HG03060 (cell line): ENCODE results near the gene OR6C1.
"Not testable (repeated sequence)": the region's sequence is repeated elsewhere in the genome, so short reads cannot be mapped to it uniquely, and the experiment has no call there.

ENCODE experiments used
- ATAC-seq: cut with Tn5 transposase; IDR thresholded peaks from one replicate; pipeline ENCODE4 v1.9.1; 2021; ENCODE audit warnings: low read depth, moderate number of reproducible peaks; ENCODE audit not compliant: unreplicated experiment

OR6C1 gene

DNA sequence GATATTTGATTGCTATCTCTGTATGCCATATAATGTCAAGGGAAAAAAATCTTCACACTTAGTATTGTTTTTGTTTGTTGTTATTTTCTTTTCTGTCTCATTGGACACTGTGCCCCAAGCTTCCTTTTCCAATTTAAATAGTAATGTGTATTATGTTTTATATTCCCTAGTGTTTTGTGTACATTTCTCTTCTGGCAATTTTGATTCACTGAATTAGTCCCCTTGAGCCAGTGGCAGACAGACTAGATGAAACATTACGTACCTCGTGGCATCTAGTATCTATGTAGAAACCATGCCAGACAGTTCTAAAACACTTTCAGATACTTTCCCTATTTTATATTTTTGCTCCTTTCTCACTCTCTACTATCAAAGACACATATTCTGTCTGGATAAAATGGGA is at the start of gene OR6C1:
Gene OR6C1 (plus strand): TSS at position 301 of the 400 bp plus-strand sequence. CDS start 6,257 bp downstream, outside the sequence.
- no peak for ATAC-seq

DNA sequence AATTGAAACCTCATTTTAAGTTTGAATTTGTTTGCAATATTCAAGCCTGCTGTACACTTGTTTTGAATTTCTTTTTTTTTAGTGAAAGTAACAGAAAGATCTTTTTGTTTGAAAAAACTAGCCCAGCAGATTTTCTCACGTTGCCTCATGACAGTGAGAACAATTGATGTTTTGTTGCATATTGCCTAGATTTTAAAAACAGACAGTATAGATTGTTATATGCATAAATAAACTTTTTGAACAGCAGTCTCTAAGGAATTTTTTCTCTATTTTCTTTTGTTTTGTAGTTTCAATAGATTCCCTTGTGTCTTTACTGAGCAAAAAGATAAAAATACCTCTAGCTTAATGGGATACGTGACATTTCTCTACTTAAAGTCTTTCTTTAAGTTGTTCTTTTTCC is 33.2 kb upstream of the OR6C1 start:
- no peak for ATAC-seq

DNA sequence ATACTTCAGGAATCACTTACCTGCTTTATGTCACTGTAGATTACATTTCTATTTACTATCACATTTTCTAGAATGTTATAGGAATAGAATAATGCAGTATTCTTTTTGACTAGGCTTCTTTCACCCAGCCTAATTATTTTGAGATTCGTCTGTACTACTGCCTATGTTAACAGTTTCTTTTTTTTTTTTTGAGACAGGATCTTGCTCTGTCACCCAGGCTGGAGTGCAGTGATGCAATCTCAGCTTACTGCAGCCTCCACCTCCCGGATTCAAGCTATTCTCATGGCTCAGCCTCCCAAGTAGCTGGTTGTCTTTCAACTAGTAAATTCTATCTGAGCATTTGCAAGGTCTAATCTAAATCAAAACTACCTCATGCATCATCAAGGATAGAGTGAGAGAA is 24.1 kb upstream of the OR6C1 start:
- ATAC-seq: no peak

DNA sequence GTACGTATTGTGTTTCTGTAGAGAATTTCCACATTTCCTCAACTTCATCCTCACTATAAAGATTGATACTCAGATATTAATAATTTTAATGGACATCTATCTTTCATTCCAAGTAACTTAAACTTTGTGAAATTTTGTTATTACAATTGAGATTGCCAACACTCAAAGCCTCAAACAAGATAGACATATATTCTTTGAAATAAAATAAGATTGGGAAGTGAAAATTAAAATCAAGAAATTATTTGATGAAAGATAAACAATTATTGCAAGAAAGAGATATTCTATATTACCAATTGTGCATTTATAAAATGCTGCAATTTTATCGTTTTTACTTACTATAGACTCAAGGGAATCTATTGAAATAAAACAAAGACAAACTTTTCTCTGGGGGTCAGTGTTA is 17.7 kb upstream of the OR6C1 start, which contains the start of gene OR6C6:
Gene OR6C6 (minus strand): TSS at position 101 of the 400 bp plus-strand sequence. CDS start 1,337 bp downstream, outside the sequence.
- ATAC-seq: no peak

DNA sequence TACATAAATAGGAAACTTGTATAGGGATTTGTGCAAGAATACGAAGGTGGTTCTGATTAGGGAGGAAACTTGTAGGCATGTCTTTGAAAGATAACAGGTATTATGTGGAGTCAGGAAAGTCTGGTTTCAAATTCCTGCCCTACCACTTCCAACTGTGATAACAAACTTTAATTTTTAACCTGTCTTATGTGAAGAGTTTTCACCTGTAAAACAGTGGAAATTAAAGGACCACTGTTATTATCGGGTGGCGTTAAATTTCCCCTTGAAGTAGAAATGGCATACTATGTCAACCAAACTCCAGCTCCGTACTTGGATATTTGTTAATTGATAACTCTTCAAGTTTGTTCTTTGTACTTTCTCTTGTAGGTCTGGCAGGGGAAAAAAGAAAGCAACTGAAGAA is 6.1 kb downstream of the OR6C1 start:
- no peak for ATAC-seq

DNA sequence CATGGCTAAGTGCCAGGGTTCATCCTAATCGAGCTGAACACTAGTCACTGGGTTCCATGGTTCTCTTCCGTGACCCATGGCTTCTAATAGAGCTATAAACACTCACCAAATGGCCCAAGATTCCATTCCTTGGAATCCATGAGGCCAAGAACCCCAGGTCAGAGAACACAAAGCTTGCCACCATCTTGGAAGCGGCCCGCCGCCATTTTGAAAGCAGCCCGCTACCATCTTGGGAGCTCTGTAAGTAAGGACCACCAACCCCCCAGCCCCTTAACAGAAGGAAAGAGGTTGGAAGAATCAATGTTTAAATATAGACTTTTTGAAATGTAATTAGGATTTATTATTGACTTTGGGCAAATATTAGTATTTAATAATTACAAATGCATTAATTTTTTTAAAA is 11.7 kb downstream of the OR6C1 start:
- not testable (repeated sequence) for ATAC-seq

DNA sequence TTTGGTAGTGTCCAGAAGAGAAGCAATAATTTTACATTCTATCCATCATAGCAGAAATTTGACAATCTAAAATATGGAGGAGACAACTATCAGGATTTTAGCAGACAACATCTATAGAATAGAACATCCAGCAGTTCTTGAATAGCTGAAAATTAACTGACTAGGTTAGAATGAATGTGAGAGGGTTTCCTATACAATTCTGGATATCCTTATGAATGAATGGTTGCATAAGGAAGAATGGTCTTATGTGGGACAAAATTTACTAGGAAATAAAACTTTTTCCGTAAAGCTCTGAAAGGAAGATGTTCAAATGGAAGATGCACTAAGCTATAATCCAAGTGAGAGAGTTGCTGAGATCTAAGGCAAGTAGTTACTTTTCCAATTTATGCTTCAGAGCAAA is 16.3 kb downstream of the OR6C1 start, which contains the start of gene OR6C3:
Gene OR6C3 (plus strand): TSS at position 301 of the 400 bp plus-strand sequence. CDS start 955 bp downstream, outside the sequence.
- no peak for ATAC-seq

DNA sequence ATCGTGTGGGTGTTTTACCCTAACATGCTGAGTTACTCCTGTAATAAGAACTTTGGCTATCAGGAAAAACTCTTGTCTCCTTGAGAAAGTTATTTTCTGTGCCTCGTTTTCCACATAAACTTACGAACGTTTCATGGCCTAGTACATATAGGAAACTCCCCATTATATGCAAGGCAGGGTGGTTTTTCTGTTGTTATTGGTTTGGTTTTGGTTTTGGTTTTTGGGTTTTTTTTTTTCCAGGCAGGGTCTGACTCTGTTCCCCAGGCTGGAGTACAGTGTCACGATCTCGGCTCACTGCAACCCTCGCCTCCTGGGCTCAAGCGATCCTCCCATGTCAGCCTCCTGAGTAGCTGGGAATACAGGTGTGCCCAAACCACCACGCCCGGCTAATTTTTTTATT is 21.9 kb downstream of the OR6C1 start:
- ATAC-seq: no peak

DNA sequence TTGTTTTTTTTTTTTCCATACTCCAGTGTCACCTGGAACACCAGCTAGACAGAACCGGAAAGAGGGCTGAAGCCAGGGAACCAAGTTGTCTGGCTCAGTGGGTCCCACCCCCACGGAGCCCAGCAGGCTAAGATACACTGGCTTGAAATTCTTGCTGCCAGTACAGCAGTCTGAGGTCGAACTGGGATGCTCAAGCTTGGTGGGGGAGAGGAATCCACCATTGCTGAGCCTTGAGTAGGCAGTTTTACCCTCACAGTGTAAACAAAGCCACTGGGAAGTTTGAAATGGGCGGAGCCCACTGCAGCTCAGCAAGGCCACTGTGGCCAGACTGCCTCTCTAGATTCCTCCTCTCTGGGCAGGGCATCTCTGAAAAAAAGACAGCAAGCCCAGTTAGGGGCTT is 41.2 kb downstream of the OR6C1 start:
- ATAC-seq: not testable (repeated sequence)

DNA sequence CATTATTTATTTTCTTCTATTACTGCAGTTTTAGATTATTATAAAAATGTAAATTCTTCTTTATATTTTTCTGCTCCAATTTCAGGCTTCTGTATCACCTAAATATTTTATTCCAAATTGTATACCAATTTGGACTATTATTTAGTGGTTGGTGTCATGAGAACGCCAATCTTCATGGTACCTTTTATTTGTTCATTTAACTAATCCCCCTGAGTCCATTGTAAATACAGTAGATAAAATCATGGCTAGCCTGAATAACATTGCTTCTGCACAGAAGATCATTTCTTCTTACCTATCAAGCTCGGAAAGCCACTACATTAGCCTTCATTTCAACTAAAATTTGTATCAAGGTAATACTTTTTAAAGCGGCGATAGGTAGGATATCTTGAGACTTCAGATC is 48.5 kb downstream of the OR6C1 start, which contains the start of gene OR6C75:
Gene OR6C75 (plus strand): TSS at position 301 of the 400 bp plus-strand sequence. CDS start 2,136 bp downstream, outside the sequence.
- no peak for ATAC-seq

DNA sequence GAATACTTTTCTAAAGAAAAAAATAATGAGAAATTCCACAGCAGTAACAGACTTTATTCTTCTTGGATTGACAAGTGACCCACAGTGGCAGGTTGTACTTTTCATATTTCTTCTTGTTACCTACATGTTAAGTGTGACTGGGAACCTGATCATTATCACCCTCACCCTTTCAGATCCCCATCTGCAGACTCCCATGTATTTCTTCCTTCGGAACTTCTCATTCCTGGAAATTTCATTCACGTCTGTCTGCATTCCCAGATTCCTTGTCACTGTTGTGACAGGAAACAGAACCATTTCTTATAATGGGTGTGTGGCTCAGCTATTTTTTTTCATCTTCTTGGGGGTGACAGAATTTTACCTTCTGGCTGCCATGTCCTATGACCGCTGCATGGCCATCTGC is 50.9 kb downstream of the OR6C1 start:
- no peak for ATAC-seq
